ENCODE results near the gene MYH10. TPM values are rescaled to one million over a fixed set of nuclear protein-coding genes. Genes with fewer than 3 reads are reported as not detected.

The MYH10 gene
- total RNA-seq, 5 donors from 2014 or later (not counting 1 experiment from before 2014, with no cell fraction given), result 1.3 to 2.8 (median 2.1) TPM

DNA sequence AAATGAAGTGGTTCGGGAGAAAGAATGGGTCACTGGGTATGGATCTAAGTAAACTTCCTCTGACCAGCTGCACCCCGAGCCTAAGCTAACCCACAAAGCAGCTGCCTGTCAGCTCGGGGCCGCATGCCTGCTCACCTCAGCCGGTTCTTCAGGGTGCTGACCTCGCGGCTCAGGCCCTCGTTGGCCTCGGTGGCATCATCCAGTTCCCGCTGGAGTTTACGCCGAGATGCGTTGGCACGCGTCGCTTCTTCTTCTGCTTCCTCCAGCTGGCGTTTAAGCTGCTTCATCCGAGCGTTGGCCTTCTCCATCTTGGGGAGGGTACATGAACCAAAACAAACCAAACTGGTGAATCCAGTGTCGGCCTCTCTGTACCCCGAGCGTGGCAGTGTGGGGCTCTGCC is 153.8 kb downstream of the MYH10 start:
- Mint-ChIP-seq H3K9me3 (no peaks in the 10 kb centered on the region), H3K36me3 (peaks cover 61% of the 10 kb centered on the region), H3K27me3 (no peaks in the 10 kb centered on the region), H3K4me3 (no peak overlapping the region), H3K4me1 (no peaks in the 10 kb centered on the region), H3K27ac (no peak overlapping the region)
- H3K9me3 ChIP-seq, result no peaks in the 10 kb centered on the region
- no peak overlapping the region for H3K4me3 ChIP-seq (ENCODE audit: control insufficient read depth in 1 of 2, extremely low read depth in 1 of 2, low read length in 1 of 2)
- CTCF ChIA-PET, result no interaction called here
- no peak for DNase-seq
- H3K27ac ChIP-seq (ENCODE audit: low read length), result no peak overlapping the region
- no peaks in the 10 kb centered on the region for H3K27me3 ChIP-seq (replicated peaks in 1 of 2; ENCODE audit: control insufficient read depth in 2 of 2, extremely low read depth in 1 of 2, insufficient read depth in 2 of 2, low read length in 1 of 2)
- H3K4me1 ChIP-seq (ENCODE audit: control insufficient read depth in 1 of 2, extremely low read depth in 1 of 2, insufficient read depth in 2 of 2, low read length in 2 of 2), result no peaks in the 10 kb centered on the region
- POLR2A ChIA-PET, result no interaction called here
- peaks cover 19 to 73% of the 10 kb centered on the region in 2 donors for H3K36me3 ChIP-seq (ENCODE audit: control insufficient read depth in 2 of 2, extremely low read depth in 1 of 2, insufficient read depth in 1 of 2, low read length in 1 of 2)
- 95% methylated on average over 21 of the region's 22 CpGs for WGBS (ENCODE audit: insufficient coverage)
- ATAC-seq (replicated peaks in 1 of 4), result no peak

DNA sequence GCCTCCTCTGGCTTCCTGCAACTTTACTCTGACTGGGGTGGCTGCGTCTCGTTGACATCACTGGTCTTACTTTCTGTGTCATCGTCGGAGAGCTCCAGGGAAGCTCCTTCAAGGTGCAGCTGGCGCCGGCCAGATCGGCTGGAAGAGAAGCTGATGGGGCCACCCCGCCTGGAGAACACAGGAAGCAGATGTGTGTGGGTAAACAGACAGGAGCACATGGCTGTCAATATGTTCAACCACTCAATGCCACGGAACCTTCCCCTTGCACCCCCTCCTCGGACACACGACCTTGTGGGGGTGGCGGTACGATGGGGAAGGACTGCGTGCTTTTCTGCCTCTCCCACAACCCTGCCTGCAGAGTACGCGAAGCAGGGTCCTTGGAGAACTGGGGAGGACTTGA is 154.7 kb downstream of the MYH10 start:
- Mint-ChIP-seq H3K27ac (no peak overlapping the region), H3K27me3 (no peaks in the 10 kb centered on the region), H3K36me3 (peaks cover 58% of the 10 kb centered on the region), H3K4me1 (peaks cover 0 to 1% (median 0%) of the 10 kb centered on the region in 3 donors), H3K4me3 (no peak overlapping the region), H3K9me3 (no peaks in the 10 kb centered on the region)
- Histone ChIP-seq H3K4me1 (ENCODE audit: control insufficient read depth in 1 of 2, extremely low read depth in 1 of 2, insufficient read depth in 2 of 2, low read length in 2 of 2) (no peaks in the 10 kb centered on the region), H3K4me3 (ENCODE audit: control insufficient read depth in 1 of 2, extremely low read depth in 1 of 2, low read length in 1 of 2) (no peak overlapping the region), H3K27ac (ENCODE audit: low read length) (no peak overlapping the region), H3K36me3 (ENCODE audit: control insufficient read depth in 2 of 2, extremely low read depth in 1 of 2, insufficient read depth in 1 of 2, low read length in 1 of 2) (peaks cover 27 to 73% of the 10 kb centered on the region in 2 donors), H3K27me3 (replicated peaks in 1 of 2; ENCODE audit: control insufficient read depth in 2 of 2, extremely low read depth in 1 of 2, insufficient read depth in 2 of 2, low read length in 1 of 2) (no peaks in the 10 kb centered on the region), H3K9me3 (no peaks in the 10 kb centered on the region)
- ChIA-PET CTCF (no interaction called here), POLR2A (interaction anchor here (0.5 kb wide), 2 partner anchors 67 to 1608 kb away, joined by 5 to 8 read pairs; no protein-coding TSS in a partner anchor)
- no CpG with 5 or more reads among the region's 16 CpGs for WGBS (ENCODE audit: insufficient coverage)
- ATAC-seq (replicated peaks in 1 of 4) (no peak), DNase-seq (no peak)

DNA sequence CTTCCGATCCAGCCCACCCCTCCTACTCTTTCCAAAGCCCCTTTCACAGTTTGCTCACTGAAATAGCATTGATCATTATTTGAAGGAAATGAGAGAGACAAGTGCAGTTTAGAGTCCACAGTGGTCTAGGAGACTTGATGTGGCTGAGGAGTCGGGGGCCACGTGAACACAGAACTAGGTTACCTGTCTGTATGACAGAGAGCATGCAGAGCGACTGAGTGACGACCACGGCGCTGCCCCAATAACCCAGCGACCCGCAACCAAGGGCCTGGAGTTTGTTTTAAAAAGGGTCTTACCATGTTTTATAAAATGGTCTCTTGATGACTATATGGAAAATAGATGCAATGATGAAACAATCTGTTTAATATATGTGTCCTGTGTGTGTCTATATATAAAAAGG is 155.3 kb downstream of the MYH10 start:
- H3K9me3 Mint-ChIP-seq, result no peaks in the 10 kb centered on the region
- WGBS (ENCODE audit: insufficient coverage), result 97% methylated on average over 8 of the region's 9 CpGs
- no peak overlapping the region for H3K4me3 Mint-ChIP-seq
- Histone ChIP-seq H3K4me1 (ENCODE audit: control insufficient read depth in 1 of 2, extremely low read depth in 1 of 2, insufficient read depth in 2 of 2, low read length in 2 of 2) (no peaks in the 10 kb centered on the region), H3K9me3 (no peaks in the 10 kb centered on the region), H3K27ac (ENCODE audit: low read length) (no peak overlapping the region), H3K4me3 (ENCODE audit: control insufficient read depth in 1 of 2, extremely low read depth in 1 of 2, low read length in 1 of 2) (no peak overlapping the region), H3K27me3 (replicated peaks in 1 of 2; ENCODE audit: control insufficient read depth in 2 of 2, extremely low read depth in 1 of 2, insufficient read depth in 2 of 2, low read length in 1 of 2) (no peaks in the 10 kb centered on the region), H3K36me3 (ENCODE audit: control insufficient read depth in 2 of 2, extremely low read depth in 1 of 2, insufficient read depth in 1 of 2, low read length in 1 of 2) (peaks cover 32 to 75% of the 10 kb centered on the region in 2 donors)
- H3K27ac Mint-ChIP-seq, result no peak overlapping the region
- H3K27me3 Mint-ChIP-seq, result no peaks in the 10 kb centered on the region
- peaks cover 58% of the 10 kb centered on the region for H3K36me3 Mint-ChIP-seq
- CTCF ChIA-PET, result no interaction called here
- no peak for ATAC-seq (replicated peaks in 1 of 4)
- peaks cover 0 to 1% (median 0%) of the 10 kb centered on the region in 3 donors for H3K4me1 Mint-ChIP-seq
- DNase-seq, result no peak
- POLR2A ChIA-PET, result no interaction called here

DNA sequence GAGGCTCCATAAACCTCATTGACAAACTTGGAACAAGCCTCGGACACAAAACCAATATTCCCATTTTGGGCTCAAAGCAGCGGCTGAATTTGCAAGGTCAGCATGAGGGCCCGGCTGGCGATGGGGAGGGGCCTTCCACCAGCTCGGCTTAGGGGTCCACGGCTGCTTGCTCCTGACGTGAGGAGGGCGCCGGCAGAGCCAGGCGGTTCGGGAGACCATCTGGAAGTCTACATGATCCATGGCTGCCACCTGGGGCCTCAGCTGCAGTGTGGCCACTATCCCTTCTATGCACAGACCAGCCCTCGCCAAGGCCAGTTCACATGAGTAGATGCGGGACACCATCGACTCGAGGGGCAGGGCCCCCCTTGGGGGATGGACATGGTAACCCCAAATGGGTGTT is 155.7 kb downstream of the MYH10 start:
- Histone ChIP-seq H3K4me3 (ENCODE audit: control insufficient read depth in 1 of 2, extremely low read depth in 1 of 2, low read length in 1 of 2) (no peak overlapping the region), H3K4me1 (ENCODE audit: control insufficient read depth in 1 of 2, extremely low read depth in 1 of 2, insufficient read depth in 2 of 2, low read length in 2 of 2) (no peaks in the 10 kb centered on the region), H3K9me3 (no peaks in the 10 kb centered on the region), H3K27me3 (replicated peaks in 1 of 2; ENCODE audit: control insufficient read depth in 2 of 2, extremely low read depth in 1 of 2, insufficient read depth in 2 of 2, low read length in 1 of 2) (no peaks in the 10 kb centered on the region), H3K27ac (ENCODE audit: low read length) (no peak overlapping the region), H3K36me3 (ENCODE audit: control insufficient read depth in 2 of 2, extremely low read depth in 1 of 2, insufficient read depth in 1 of 2, low read length in 1 of 2) (peaks cover 32 to 75% of the 10 kb centered on the region in 2 donors)
- Mint-ChIP-seq H3K27ac (no peak overlapping the region), H3K9me3 (no peaks in the 10 kb centered on the region), H3K27me3 (no peaks in the 10 kb centered on the region), H3K4me3 (no peak overlapping the region), H3K4me1 (peaks cover 0 to 1% (median 0%) of the 10 kb centered on the region in 3 donors), H3K36me3 (peaks cover 57% of the 10 kb centered on the region)
- ChIA-PET CTCF (interaction anchor here in 1 of 2 donors (0.5 kb wide), 1 partner anchor 251 kb away, joined by 9 read pairs; no protein-coding TSS in a partner anchor), POLR2A (interaction anchor here in 1 of 2 donors (0.6 kb wide), 1 partner anchor 11 kb away, joined by 4 read pairs; no protein-coding TSS in a partner anchor)
- WGBS (ENCODE audit: insufficient coverage), result 92% methylated on average over 12 of the region's 15 CpGs
- DNase-seq (no peak), ATAC-seq (replicated peaks in 1 of 4) (no peak)

DNA sequence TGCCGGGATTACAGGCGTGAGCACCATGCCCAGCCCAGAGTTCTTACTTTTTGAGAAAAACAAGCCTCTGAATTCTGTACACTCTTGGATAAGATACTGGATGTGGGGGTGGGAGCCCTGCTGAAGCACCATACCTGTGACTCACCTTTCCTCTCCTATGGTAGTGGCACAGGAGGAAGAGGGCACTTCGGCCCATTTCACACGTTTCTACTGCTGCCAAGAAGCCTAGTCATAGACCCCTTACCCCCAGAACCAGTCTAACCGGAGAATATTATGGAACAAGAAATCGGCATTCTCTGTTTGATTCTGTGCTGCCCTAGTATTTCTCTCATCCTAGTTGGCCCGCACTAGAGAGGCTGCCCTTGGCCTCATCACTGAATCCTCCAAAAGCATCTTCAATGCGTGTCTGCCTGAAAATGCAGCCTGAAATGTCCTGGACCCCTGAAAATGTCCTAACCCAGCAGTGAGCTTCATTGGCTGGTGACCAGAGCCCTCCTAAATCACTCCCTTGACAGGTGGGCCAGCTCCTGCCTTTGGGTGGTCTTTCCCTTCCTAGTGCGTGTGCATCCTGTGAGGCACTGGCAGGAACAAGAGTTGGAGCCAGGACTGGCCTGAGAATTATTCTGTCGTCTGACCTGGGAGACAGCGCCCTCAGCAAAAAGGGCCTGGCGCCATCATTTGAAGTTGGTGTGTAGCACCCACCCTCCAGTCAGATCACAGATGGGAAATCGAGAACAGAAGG is 156.9 kb downstream of the MYH10 start:
- H3K4me3 ChIP-seq (ENCODE audit: control insufficient read depth in 1 of 2, extremely low read depth in 1 of 2, low read length in 1 of 2), result no peak overlapping the region
- CTCF ChIA-PET, result no interaction called here
- no peak overlapping the region for H3K4me3 Mint-ChIP-seq
- no peak overlapping the region for H3K27ac Mint-ChIP-seq
- peaks cover 0 to 1% (median 0%) of the 10 kb centered on the region in 3 donors for H3K4me1 Mint-ChIP-seq
- H3K36me3 ChIP-seq (ENCODE audit: control insufficient read depth in 2 of 2, extremely low read depth in 1 of 2, insufficient read depth in 1 of 2, low read length in 1 of 2), result peaks cover 31 to 73% of the 10 kb centered on the region in 2 donors
- H3K9me3 Mint-ChIP-seq, result no peaks in the 10 kb centered on the region
- DNase-seq, result no peak
- no peaks in the 10 kb centered on the region for H3K4me1 ChIP-seq (ENCODE audit: control insufficient read depth in 1 of 2, extremely low read depth in 1 of 2, insufficient read depth in 2 of 2, low read length in 2 of 2)
- POLR2A ChIA-PET, result no interaction called here
- no peaks in the 10 kb centered on the region for H3K27me3 Mint-ChIP-seq
- no peaks in the 10 kb centered on the region for H3K27me3 ChIP-seq (replicated peaks in 1 of 2; ENCODE audit: control insufficient read depth in 2 of 2, extremely low read depth in 1 of 2, insufficient read depth in 2 of 2, low read length in 1 of 2)
- peaks cover 52% of the 10 kb centered on the region for H3K36me3 Mint-ChIP-seq
- H3K9me3 ChIP-seq, result no peaks in the 10 kb centered on the region
- no peak for ATAC-seq (replicated peaks in 1 of 4)
- H3K27ac ChIP-seq (ENCODE audit: low read length), result no peak overlapping the region
- 100% methylated on average over 8 of the region's 13 CpGs for WGBS (ENCODE audit: insufficient coverage)

DNA sequence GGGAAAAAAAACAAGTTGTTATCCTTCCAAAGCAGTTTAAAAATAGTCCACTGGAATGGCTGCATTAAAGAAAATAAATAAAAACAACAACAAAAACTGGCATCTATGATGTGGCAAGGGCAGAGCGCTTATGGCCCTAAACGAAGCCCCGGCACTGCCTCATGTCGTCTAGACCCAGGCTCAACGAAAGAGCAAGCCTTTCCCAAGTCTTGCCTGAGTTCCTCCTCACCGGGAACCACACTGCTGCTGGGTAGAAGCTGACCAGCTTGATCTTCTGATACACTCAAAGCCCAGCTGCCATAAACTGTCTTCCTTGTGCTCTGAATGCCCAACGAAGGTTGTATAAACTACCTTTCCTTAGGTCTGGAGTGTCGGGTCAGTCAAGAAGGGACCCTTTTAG is 157.9 kb downstream of the MYH10 start:
- WGBS (ENCODE audit: insufficient coverage), result 93% methylated on average over 7 of the region's 8 CpGs
- CTCF ChIA-PET, result no interaction called here
- no peaks in the 10 kb centered on the region for H3K27me3 ChIP-seq (replicated peaks in 1 of 2; ENCODE audit: control insufficient read depth in 2 of 2, extremely low read depth in 1 of 2, insufficient read depth in 2 of 2, low read length in 1 of 2)
- Mint-ChIP-seq H3K9me3 (no peaks in the 10 kb centered on the region), H3K27me3 (no peaks in the 10 kb centered on the region), H3K4me1 (peaks cover 0 to 1% (median under 1%) of the 10 kb centered on the region in 3 donors), H3K27ac (no peak overlapping the region), H3K4me3 (no peak overlapping the region), H3K36me3 (peaks cover 50% of the 10 kb centered on the region)
- POLR2A ChIA-PET, result no interaction called here
- no peak for ATAC-seq (replicated peaks in 1 of 4)
- H3K36me3 ChIP-seq (ENCODE audit: control insufficient read depth in 2 of 2, extremely low read depth in 1 of 2, insufficient read depth in 1 of 2, low read length in 1 of 2), result peaks cover 33 to 78% of the 10 kb centered on the region in 2 donors
- no peaks in the 10 kb centered on the region for H3K4me1 ChIP-seq (ENCODE audit: control insufficient read depth in 1 of 2, extremely low read depth in 1 of 2, insufficient read depth in 2 of 2, low read length in 2 of 2)
- DNase-seq, result no peak
- H3K27ac ChIP-seq (ENCODE audit: low read length), result no peak overlapping the region
- no peak overlapping the region for H3K4me3 ChIP-seq (ENCODE audit: control insufficient read depth in 1 of 2, extremely low read depth in 1 of 2, low read length in 1 of 2)
- no peaks in the 10 kb centered on the region for H3K9me3 ChIP-seq
